GM23338 (cell line): ENCODE measurements around the gene CDK17. TPM values are rescaled to one million over a fixed set of nuclear protein-coding genes. Genes with fewer than 3 reads are reported as not detected.
"Not testable (repeated sequence)": the region's sequence is repeated elsewhere in the genome, so short reads cannot be mapped to it uniquely, and the experiment has no call there.

Source experiments
- ATAC-seq: fragments of 200-7000 bp; cut with Tn5 transposase; 3 replicates; pipeline ENCODE4 v1.9.1; 2020
- DNase-seq: peaks from one replicate; pipeline ENCODE4 v3.0.0-alpha.2; 2015; ENCODE audit warnings: low spot score
- H2AFZ ChIP-seq: fragments of 200-600 bp; sonication (generic); 2 replicates; pipeline ENCODE4 v1.8.0; 2016; ENCODE audit warnings: antibody characterized with exemption, mild to moderate bottlenecking, moderate library complexity
- H3F3A ChIP-seq: fragments of 200-600 bp; sonication (generic); replicated peaks from 2 replicates; pipeline ENCODE4 v1.8.0; 2017; ENCODE audit warnings: antibody characterized with exemption, mixed run types, low read depth
- H3K27ac ChIP-seq: fragments of 200-600 bp; sonication (generic); 2 replicates; pipeline ENCODE4 v1.6.1; 2016; ENCODE audit warnings: low read depth
- H3K27me3 ChIP-seq: fragments of 200-600 bp; sonication (generic); 2 replicates; pipeline ENCODE4 v1.8.0; 2016; ENCODE audit warnings: mild to moderate bottlenecking, mixed run types, moderate library complexity; ENCODE audit not compliant: insufficient read depth
- H3K36me3 ChIP-seq: fragments of 200-600 bp; sonication (generic); 2 replicates; pipeline ENCODE4 v1.8.0; 2016; ENCODE audit warnings: mild to moderate bottlenecking; ENCODE audit not compliant: insufficient read depth
- H3K4me1 ChIP-seq: fragments of 200-600 bp; sonication (generic); 2 replicates; pipeline ENCODE4 v1.8.0; 2016; ENCODE audit warnings: mild to moderate bottlenecking, moderate library complexity; ENCODE audit not compliant: insufficient read depth
- H3K4me2 ChIP-seq: fragments of 200-600 bp; sonication (generic); 2 replicates; pipeline ENCODE4 v1.7.1; 2017; ENCODE audit warnings: mixed run types
- H3K4me3 ChIP-seq: fragments of 200-600 bp; sonication (generic); 2 replicates; pipeline ENCODE4 v1.6.1; 2016; ENCODE audit warnings: mixed run types
- H3K79me2 ChIP-seq: fragments of 200-600 bp; sonication (generic); replicated peaks from 2 replicates; pipeline ENCODE4 v1.8.0; 2017; ENCODE audit warnings: mild to moderate bottlenecking; ENCODE audit not compliant: insufficient read depth
- H3K9me2 ChIP-seq: fragments of 200-600 bp; sonication (generic); 2 replicates; pipeline ENCODE4 v1.8.0; 2017; ENCODE audit not compliant: insufficient read depth
- H4K20me1 ChIP-seq: fragments of 200-600 bp; sonication (generic); replicated peaks from 2 replicates; pipeline ENCODE4 v1.8.0; 2017; ENCODE audit warnings: mild to moderate bottlenecking; ENCODE audit not compliant: insufficient read depth
- H3K27ac Mint-ChIP-seq: 2 replicates; pipeline ENCODE4 v1.8.0; 2020; ENCODE audit warnings: inconsistent platforms, mild to moderate bottlenecking, moderate library complexity, mixed read lengths
- H3K27me3 Mint-ChIP-seq: 3 replicates; pipeline ENCODE4 v1.8.0; 2022; ENCODE audit warnings: low read depth, mild to moderate bottlenecking, moderate library complexity, mixed read lengths, inconsistent platforms; ENCODE audit not compliant: insufficient read depth, poor library complexity
- H3K36me3 Mint-ChIP-seq: 3 replicates; pipeline ENCODE4 v1.8.0; 2021; ENCODE audit warnings: low read depth, mild to moderate bottlenecking, inconsistent platforms, moderate library complexity, mixed read lengths
- H3K4me1 Mint-ChIP-seq: 3 replicates; pipeline ENCODE4 v1.8.0; 2020; ENCODE audit warnings: mild to moderate bottlenecking, inconsistent platforms, mixed read lengths
- H3K4me3 Mint-ChIP-seq: 3 replicates; pipeline ENCODE4 v1.8.0; 2021; ENCODE audit warnings: moderate library complexity, mild to moderate bottlenecking, inconsistent platforms, mixed read lengths
- H3K9me3 Mint-ChIP-seq: 3 replicates; pipeline ENCODE4 v1.8.0; 2020; ENCODE audit warnings: moderate library complexity, mild to moderate bottlenecking, inconsistent platforms, mixed read lengths
- CREB1 ChIP-seq: fragments of 250-450 bp; sonication (Bioruptor Pico); IDR thresholded peaks from 2 replicates; pipeline ENCODE4 v1.5.0; 2020; ENCODE audit warnings: low read depth, mild to moderate bottlenecking, moderate library complexity
- EZH2 ChIP-seq: fragments of 200-600 bp; sonication (generic); IDR thresholded peaks from one replicate; pipeline ENCODE4 v1.8.0; 2017; ENCODE audit warnings: antibody characterized with exemption, mild to moderate bottlenecking, low read depth; ENCODE audit not compliant: unreplicated experiment
- EZH2phosphoT487 ChIP-seq: fragments of 200-600 bp; sonication (generic); IDR thresholded peaks from one replicate; pipeline ENCODE4 v1.8.1; 2018; ENCODE audit warnings: antibody characterized with exemption; ENCODE audit not compliant: unreplicated experiment
- POLR2AphosphoS5 ChIP-seq: IDR thresholded peaks from 2 replicates; pipeline ENCODE4 v1.6.1; 2016; ENCODE audit warnings: antibody characterized with exemption, low read depth
- STAT1 ChIP-seq: IDR thresholded peaks from one replicate; pipeline ENCODE4 v1.6.1; 2016; ENCODE audit warnings: antibody characterized with exemption; ENCODE audit not compliant: unreplicated experiment
- polyA plus RNA-seq: library from polyadenylated mRNA; unstranded; fragments of >200 nt; fragmentation: Nextera tagmentation; extraction: Ambion mirVana; gene quantifications from 2 replicates; pipeline ENCODE4 v1.2.1, GENCODE V29; 2016
- total RNA-seq: library from RNA; depleted of rRNA; stranded (reverse); fragments of >200 nt; shearing (Covaris generic); gene quantifications from 2 replicates; pipeline ENCODE4 v1.2.3, GENCODE V29; 2014
- TF ChIP-seq, protein P1 (sequence below): IDR thresholded peaks from one replicate; pipeline ENCODE4 v1.6.1; 2018; ENCODE audit warnings: antibody characterized with exemption; ENCODE audit not compliant: unreplicated experiment
- TF ChIP-seq, protein P2 (sequence below): IDR thresholded peaks from 2 replicates; pipeline ENCODE4 v1.6.1; 2016; ENCODE audit warnings: antibody characterized with exemption

The CDK17 gene
- total and polyA plus RNA-seq, 2 experiments from 2014 or later: 7.6 to 34.2 TPM

DNA sequence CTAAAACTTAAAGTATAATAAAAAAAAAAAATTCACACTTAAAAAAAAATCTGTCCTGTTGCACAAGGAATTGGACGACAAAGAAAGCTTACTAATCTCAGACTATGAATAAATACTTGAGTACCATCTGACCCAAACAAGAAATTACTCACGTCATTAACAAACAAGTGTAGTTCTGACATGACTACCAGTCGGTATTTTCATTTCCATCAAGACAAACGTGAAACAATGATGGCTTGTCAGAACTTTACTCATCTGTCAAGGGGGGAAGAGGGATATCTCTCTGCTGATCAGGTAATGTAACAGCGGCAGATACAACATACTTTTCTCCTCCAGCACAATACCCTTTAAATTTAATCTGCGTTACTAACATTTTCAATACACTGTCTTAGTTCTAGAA is 78.3 kb downstream of the CDK17 start (continued):
- TF ChIP-seq, protein P1, sequence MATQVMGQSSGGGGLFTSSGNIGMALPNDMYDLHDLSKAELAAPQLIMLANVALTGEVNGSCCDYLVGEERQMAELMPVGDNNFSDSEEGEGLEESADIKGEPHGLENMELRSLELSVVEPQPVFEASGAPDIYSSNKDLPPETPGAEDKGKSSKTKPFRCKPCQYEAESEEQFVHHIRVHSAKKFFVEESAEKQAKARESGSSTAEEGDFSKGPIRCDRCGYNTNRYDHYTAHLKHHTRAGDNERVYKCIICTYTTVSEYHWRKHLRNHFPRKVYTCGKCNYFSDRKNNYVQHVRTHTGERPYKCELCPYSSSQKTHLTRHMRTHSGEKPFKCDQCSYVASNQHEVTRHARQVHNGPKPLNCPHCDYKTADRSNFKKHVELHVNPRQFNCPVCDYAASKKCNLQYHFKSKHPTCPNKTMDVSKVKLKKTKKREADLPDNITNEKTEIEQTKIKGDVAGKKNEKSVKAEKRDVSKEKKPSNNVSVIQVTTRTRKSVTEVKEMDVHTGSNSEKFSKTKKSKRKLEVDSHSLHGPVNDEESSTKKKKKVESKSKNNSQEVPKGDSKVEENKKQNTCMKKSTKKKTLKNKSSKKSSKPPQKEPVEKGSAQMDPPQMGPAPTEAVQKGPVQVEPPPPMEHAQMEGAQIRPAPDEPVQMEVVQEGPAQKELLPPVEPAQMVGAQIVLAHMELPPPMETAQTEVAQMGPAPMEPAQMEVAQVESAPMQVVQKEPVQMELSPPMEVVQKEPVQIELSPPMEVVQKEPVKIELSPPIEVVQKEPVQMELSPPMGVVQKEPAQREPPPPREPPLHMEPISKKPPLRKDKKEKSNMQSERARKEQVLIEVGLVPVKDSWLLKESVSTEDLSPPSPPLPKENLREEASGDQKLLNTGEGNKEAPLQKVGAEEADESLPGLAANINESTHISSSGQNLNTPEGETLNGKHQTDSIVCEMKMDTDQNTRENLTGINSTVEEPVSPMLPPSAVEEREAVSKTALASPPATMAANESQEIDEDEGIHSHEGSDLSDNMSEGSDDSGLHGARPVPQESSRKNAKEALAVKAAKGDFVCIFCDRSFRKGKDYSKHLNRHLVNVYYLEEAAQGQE: no peak
- no peak for TF ChIP-seq POLR2AphosphoS5
- TF ChIP-seq EZH2phosphoT487: no peak

DNA sequence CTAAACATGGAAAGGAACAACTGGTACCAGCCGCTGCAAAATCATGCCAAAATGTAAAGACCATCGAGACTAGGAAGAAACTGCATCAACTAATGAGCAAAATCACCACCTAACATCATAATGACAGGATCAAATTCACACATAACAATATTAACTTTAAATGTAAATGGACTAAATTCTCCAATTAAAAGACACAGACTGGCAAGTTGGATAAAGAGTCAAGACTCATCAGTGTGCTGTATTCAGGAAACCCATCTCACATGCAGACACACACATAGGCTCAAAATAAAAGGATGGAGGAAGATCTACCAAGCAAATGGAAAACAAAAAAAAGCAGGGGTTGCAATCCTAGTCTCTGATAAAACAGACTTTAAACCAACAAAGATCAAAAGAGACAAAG is 82.4 kb downstream of the CDK17 start:
- ATAC-seq, H3K79me2 ChIP-seq, H3K27me3 Mint-ChIP-seq: not testable (repeated sequence)

DNA sequence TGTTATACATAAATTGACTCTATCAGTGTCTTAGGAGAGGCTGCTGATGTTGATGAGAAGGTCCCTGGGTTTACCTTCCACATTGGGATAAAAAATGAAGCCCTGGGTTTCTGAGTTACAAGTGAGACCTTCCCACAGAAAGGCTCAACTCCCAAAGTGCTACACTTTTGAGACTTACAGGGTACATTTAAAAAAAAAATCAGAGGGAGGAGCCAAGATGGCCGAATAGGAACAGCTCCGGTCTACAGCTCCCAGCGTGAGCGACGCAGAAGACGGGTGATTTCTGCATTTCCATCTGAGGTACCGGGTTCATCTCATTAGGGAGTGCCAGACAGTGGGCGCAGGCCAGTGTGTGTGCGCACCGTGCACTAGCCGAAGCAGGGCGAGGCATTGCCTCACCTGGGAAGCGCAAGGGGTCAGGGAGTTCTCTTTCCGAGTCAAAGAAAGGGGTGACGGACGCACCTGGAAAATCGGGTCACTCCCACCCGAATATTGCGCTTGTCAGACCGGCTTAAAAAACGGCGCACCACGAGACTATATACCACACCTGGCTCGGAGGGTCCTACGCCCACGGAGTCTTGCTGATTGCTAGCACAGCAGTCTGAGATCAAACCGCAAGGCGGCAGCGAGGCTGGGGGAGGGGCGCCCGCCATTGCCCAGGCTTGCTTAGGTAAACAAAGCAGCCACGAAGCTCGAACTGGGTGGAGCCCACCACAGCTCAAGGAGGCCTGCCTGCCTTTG is 84.3 kb downstream of the CDK17 start:
- H3K4me1 Mint-ChIP-seq, H3K36me3 Mint-ChIP-seq, H3K36me3 ChIP-seq, H3K9me2 ChIP-seq, H3K79me2 ChIP-seq, H3K27me3 Mint-ChIP-seq, H3F3A ChIP-seq, H3K9me3 Mint-ChIP-seq, H4K20me1 ChIP-seq, H3K4me1 ChIP-seq, H3K27me3 ChIP-seq: not testable (repeated sequence)
- H3K4me3 Mint-ChIP-seq: peak overlapping the region; percentile 78
- Histone ChIP-seq H3K27ac (peak overlapping the region; percentile 72; the same call in 1 of the 2 replicates), H3K4me3 (peak overlapping the region; percentile 64), H3K4me2 (peak overlapping the region; percentile 74), H2AFZ (peak overlapping the region; percentile 38; the same call in 1 of the 2 replicates)
- peak overlapping the region; percentile 96 for H3K27ac Mint-ChIP-seq
- DNase-seq (peak; percentile 36), ATAC-seq (peak; percentile 39; the same call in 2 of the 3 replicates)

More for the DNA sequence above, 82.4 kb downstream of the CDK17 start:
- not testable (repeated sequence) for H3F3A ChIP-seq, H2AFZ ChIP-seq, H3K9me2 ChIP-seq, H3K27ac ChIP-seq, DNase-seq, H3K36me3 ChIP-seq, H3K4me3 ChIP-seq, H4K20me1 ChIP-seq, H3K4me1 ChIP-seq, H3K4me3 Mint-ChIP-seq, H3K4me1 Mint-ChIP-seq, H3K27me3 ChIP-seq, H3K4me2 ChIP-seq, H3K27ac Mint-ChIP-seq
- peaks cover 15% of the 10 kb centered on the region for H3K36me3 Mint-ChIP-seq
- H3K9me3 Mint-ChIP-seq: peaks cover 13% of the 10 kb centered on the region; the same call in 2 of the 3 replicates

DNA sequence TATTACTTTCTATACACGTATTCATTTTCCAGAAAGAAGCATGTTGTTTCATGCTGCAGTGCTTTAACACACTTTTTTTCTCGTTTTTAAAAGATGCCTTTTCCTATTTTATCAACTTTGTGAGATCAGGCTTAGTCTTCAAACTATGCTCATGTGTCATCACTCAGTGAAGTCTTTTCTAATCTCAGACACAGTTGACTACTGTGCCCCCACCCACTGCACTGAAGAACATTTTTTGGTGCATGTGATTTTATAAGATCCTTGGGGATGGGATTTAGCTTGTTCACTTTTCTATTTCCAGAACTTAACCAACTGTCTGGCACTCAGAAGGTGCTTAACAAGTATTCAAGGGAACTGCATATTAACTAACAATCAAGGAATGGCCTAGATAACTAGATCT is 85.5 kb downstream of the CDK17 start:
- Histone ChIP-seq H3K9me2 (no peaks in the 10 kb centered on the region), H3K4me1 (no peaks in the 10 kb centered on the region), H3K4me3 (no peak overlapping the region), H3K36me3 (no peaks in the 10 kb centered on the region), H4K20me1 (no peaks in the 10 kb centered on the region), H3K79me2 (no peaks in the 10 kb centered on the region; the same call in 1 of the 2 replicates), H2AFZ (no peak overlapping the region), H3K27ac (no peak overlapping the region), H3K4me2 (no peak overlapping the region), H3F3A (no peaks in the 10 kb centered on the region), H3K27me3 (no peaks in the 10 kb centered on the region)
- DNase-seq (no peak), ATAC-seq (no peak)
- Mint-ChIP-seq H3K4me3 (no peak overlapping the region), H3K36me3 (peaks cover 3% of the 10 kb centered on the region; the same call in 2 of the 3 replicates), H3K27me3 (peaks cover 2% of the 10 kb centered on the region), H3K9me3 (peaks cover 3% of the 10 kb centered on the region; the same call in 1 of the 3 replicates), H3K27ac (no peak overlapping the region), H3K4me1 (peaks cover 7% of the 10 kb centered on the region; the same call in 2 of the 3 replicates)
- TF ChIP-seq STAT1 (no peak), EZH2 (no peak), CREB1 (CRISPR knock-in tag) (no peak)
- TF ChIP-seq, protein P1: no peak
- TF ChIP-seq, protein P2, sequence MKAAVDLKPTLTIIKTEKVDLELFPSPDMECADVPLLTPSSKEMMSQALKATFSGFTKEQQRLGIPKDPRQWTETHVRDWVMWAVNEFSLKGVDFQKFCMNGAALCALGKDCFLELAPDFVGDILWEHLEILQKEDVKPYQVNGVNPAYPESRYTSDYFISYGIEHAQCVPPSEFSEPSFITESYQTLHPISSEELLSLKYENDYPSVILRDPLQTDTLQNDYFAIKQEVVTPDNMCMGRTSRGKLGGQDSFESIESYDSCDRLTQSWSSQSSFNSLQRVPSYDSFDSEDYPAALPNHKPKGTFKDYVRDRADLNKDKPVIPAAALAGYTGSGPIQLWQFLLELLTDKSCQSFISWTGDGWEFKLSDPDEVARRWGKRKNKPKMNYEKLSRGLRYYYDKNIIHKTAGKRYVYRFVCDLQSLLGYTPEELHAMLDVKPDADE: no peak
